HEK293 (cell line): ENCODE data around the gene RSPRY1.

ENCODE experiments used
- CTCF ChIP-seq: fragments of 450-650 bp; formaldehyde crosslinking; IDR thresholded peaks from 2 replicates; pipeline ENCODE4 v1.5.1; 2016; ENCODE audit warnings: missing biosample characterization, missing genetic modification characterization
- ZNF280D ChIP-seq: fragments of 450-650 bp; formaldehyde crosslinking; IDR thresholded peaks from 2 replicates; pipeline ENCODE4 v1.5.1; 2016; ENCODE audit warnings: missing biosample characterization, missing genetic modification characterization
- ZNF398 ChIP-seq: fragments of 450-650 bp; formaldehyde crosslinking; IDR thresholded peaks from 2 replicates; pipeline ENCODE4 v1.5.1; 2017; ENCODE audit warnings: missing biosample characterization, missing genetic modification characterization
- TF ChIP-seq, protein P1 (sequence below): fragments of 450-650 bp; formaldehyde crosslinking; IDR thresholded peaks from 2 replicates; pipeline ENCODE4 v1.5.1; 2017; ENCODE audit warnings: missing biosample characterization, missing genetic modification characterization

DNA sequence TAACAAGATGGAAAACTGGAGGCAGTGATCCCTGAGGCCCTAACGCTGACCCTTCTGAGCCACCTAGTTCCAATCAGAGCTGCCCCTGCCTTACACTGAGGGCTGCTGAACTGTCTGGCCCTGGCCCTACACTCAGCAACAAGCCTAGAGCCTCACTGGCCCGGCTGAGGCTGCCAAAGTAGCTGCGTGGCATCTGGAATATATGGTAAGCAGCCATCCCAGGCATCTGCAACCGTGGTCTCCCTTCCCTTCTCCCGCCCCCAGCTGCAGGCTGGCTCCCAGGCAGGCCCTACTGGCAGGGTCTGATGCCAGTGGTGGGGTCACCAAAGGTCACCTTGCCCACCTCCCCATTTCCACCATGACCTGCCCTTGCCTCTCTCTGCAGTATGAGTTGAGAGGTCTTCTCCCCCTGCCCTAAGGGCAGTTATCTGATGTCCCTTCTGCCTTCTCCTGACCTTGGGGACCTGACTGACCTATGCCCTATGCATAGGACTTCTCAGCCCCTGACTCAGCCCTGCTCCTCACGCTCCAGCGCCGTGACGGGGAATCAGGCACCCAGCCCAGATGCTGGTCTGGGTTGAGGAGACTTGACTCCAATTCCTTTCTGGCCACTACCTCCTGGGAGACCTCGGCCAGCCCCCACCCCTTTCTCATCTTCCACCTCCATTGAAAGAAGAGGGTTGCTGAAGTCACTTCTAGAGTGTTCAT lies 48.4 kb upstream of the RSPRY1 start:
- TF ChIP-seq, protein P1, sequence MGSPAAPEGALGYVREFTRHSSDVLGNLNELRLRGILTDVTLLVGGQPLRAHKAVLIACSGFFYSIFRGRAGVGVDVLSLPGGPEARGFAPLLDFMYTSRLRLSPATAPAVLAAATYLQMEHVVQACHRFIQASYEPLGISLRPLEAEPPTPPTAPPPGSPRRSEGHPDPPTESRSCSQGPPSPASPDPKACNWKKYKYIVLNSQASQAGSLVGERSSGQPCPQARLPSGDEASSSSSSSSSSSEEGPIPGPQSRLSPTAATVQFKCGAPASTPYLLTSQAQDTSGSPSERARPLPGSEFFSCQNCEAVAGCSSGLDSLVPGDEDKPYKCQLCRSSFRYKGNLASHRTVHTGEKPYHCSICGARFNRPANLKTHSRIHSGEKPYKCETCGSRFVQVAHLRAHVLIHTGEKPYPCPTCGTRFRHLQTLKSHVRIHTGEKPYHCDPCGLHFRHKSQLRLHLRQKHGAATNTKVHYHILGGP (tag by site-specific recombination): no peak
- TF ChIP-seq CTCF (tag by site-specific recombination) (no peak), ZNF398 (tag by site-specific recombination) (no peak), ZNF280D (no peak)
